ENCODE results near the gene LGALS3BP.

LGALS3BP gene

DNA sequence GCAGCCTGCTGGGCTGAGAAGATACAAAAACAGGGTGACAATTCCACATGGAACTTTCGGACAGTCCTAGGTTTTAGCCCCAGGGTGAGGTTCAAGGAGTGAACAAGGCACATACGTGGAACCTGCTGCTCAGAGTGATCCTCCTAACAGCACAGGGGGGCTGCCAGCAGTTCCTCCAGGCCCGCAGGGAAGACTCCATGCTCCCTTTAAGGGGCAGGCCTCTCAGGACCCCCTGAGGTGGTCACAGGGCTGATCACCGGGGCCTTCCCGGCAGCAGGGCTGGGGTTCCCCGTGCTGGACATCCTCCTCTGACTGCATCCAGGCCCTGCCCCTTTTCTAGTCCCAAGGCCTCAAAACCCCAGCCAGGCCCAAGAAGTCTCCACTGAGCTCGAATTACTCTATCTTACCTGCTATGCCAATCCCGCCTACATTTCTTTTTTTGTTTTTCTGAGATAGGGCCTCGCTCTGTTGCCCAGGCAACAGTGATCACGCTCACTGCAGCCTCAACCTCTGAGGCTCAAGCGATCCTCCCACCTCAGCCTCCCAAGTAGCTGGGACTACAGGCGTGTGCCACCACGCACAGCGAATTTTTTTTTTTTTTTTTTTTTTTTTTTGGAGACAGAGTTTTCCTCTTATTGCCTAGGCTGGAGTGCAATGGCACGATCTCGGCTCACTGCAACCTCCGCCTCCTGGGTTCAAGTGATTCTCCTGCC lies 19.5 kb upstream of the LGALS3BP start:
- Histone ChIP-seq H3K36me3 (ENCODE audit: insufficient read depth, low read length) (peaks cover 51% of the 10 kb centered on the region), H2AFZ (ENCODE audit: low read depth, low read length) (no peak overlapping the region), H3K4me1 (ENCODE audit: insufficient read depth, low read length) (no peaks in the 10 kb centered on the region), H3K27me3 (ENCODE audit: insufficient read depth, low read length) (no peaks in the 10 kb centered on the region), H3K9me3 (ENCODE audit: low read length) (peaks cover 3% of the 10 kb centered on the region), H3K4me3 (ENCODE audit: low read length) (no peak overlapping the region)

DNA sequence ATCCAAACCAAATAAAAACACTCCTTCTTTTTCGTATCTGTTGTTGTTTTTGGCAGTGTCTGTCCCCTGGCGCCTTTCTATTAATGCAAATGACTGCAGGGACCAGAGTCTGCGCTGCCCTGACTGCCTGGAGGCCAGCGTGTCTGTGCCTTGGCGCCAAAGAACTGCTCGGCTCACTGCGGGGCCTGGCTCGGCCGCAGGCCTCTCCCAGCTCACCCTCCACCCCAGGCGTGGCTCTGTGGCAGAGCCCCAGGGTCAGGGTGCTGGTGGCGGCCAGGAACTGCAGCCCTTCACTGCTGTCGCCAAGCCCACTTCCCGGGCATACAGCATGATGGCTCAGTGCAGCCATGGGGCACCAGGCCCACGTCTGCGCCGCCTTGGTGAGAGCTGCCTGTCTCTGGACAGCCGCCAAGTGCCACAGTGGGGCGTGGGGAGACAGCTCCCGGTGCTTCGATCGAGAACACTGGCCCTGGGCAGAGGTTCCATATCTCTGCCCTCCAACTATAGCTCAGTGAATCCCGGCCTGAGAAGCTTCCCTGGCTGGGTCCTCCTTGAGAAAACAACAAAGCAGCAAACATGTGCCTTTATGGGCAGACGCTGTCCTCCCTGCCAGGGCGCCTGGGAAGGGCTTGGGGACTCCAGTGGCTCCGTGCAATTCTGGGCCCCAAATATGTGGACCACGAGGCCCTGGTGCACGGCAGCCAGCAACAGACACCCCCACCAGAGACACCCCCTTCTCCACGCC lies 18.8 kb upstream of the LGALS3BP start:
- H3K36me3 ChIP-seq (ENCODE audit: insufficient read depth, low read length): peaks cover 58% of the 10 kb centered on the region

DNA sequence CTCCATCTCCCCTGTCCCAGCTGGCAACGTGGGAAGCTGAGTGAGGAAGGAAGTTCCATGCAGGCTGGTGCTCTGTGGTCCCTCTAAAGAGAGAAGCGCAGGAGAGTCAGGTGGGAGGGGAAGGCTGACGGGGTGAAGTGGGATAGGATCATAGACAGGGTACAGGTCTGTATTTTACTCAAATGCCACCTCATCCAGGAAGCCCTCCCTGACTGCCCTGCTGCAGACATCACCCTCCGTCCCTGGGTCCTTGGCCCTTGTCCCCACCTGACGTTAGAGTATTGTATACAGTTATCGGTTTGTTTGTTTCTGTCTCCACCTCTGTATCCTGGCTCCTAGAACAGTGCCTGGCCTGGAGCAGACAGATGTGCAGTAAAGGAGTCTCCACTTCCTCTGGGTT lies 18.2 kb upstream of the LGALS3BP start:
- Histone ChIP-seq H2AFZ (ENCODE audit: low read depth, low read length) (no peak overlapping the region), H3K9me3 (ENCODE audit: low read length) (peaks cover 7% of the 10 kb centered on the region), H3K27me3 (ENCODE audit: insufficient read depth, low read length) (no peaks in the 10 kb centered on the region), H3K4me3 (ENCODE audit: low read length) (no peak overlapping the region), H3K4me1 (ENCODE audit: insufficient read depth, low read length) (no peaks in the 10 kb centered on the region), H3K36me3 (ENCODE audit: insufficient read depth, low read length) (peaks cover 60% of the 10 kb centered on the region)

More for the DNA sequence above, 18.8 kb upstream of the LGALS3BP start:
- Histone ChIP-seq H3K4me3 (ENCODE audit: low read length) (no peak overlapping the region), H3K9me3 (ENCODE audit: low read length) (peaks cover 7% of the 10 kb centered on the region), H3K27me3 (ENCODE audit: insufficient read depth, low read length) (no peaks in the 10 kb centered on the region), H2AFZ (ENCODE audit: low read depth, low read length) (no peak overlapping the region), H3K4me1 (ENCODE audit: insufficient read depth, low read length) (no peaks in the 10 kb centered on the region)

DNA sequence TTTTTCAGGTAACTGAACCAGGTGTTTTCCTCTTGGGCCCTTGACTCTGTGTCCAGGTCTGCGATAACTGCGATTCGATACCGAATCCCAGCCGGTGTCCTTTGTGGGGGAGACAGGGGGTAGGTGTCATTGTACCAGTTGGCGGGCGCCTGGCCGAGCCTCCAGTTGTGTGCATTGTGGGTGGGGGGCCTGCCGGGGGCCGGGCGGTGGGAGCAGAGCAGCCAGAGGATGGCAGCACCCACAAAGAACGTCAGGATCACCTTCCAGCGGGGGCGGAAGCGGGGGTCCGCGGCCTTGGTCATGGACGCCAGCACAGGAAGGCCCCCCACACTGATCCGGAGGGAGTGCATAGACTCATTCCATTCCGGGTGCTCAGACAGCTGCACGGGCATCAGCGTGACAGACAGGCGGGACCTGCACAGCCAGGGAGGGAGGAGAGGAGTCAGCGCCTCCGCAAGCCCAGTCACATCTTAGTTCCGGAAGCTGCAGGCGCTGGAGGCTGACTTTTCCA lies 17.6 kb upstream of the LGALS3BP start:
- H3K4me3 ChIP-seq (ENCODE audit: low read length): no peak overlapping the region
- peaks cover 62% of the 10 kb centered on the region for H3K36me3 ChIP-seq (ENCODE audit: insufficient read depth, low read length)
- peaks cover 7% of the 10 kb centered on the region for H3K9me3 ChIP-seq (ENCODE audit: low read length)
- H2AFZ ChIP-seq (ENCODE audit: low read depth, low read length): no peak overlapping the region
- no peaks in the 10 kb centered on the region for H3K4me1 ChIP-seq (ENCODE audit: insufficient read depth, low read length)
- H3K27me3 ChIP-seq (ENCODE audit: insufficient read depth, low read length): no peaks in the 10 kb centered on the region

DNA sequence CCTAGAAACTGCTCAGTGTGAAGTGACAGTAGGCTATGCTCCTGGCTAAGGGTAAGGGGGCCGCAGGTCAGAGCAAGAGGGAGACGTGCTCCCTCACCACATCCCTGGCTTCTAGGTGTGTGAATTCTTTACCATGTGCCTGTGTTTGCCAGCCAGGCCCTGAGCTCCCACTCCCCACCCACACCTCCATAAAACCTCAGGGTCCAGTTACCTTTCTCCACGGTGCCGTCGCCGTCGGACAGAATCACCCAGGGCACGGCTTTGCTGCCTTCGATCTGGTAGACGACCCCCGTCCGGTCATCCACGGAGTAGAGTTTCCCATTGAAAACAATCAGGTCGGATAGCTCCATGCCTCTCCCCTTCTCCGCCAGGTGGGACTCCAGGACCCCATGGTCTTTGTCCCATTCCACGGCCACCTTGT lies 17.1 kb upstream of the LGALS3BP start:
- H2AFZ ChIP-seq (ENCODE audit: low read depth, low read length): no peak overlapping the region
- no peaks in the 10 kb centered on the region for H3K4me1 ChIP-seq (ENCODE audit: insufficient read depth, low read length)
- no peak overlapping the region for H3K4me3 ChIP-seq (ENCODE audit: low read length)
- peaks cover 7% of the 10 kb centered on the region for H3K9me3 ChIP-seq (ENCODE audit: low read length)
- peaks cover 61% of the 10 kb centered on the region for H3K36me3 ChIP-seq (ENCODE audit: insufficient read depth, low read length)
- no peaks in the 10 kb centered on the region for H3K27me3 ChIP-seq (ENCODE audit: insufficient read depth, low read length)

DNA sequence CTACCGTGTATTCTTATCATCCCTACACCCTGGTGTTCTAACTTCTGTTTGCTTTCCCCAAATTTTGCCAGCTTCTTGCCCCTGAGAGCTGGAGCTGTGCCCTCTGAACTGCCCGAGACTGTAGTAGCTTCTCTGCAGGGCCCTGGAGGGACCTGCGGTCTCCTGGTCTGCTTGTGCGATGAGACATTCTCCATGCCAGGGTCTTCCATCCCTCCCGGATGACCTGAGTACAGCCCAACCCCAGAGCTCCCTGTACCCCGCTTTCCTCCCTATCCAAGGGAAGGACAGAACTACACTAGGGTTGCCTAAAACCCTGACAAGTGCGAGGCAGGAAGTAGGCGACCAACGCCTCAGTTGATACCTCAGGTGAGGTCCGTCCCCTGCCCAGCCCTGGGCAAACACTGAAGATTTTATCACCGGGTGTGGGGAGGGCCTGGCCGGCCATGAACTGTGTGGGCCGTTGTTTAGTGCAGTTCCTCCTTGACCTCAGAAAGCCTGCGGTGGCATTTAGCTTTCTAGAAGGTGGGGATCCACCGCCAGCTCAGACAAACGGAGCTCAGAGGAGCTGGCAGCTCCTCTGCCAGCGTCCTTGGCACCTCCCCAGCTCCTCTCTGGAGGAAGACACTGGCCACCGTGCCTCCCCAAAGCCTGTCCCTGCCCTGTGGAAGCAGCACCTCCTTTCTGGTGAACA lies 16.2 kb upstream of the LGALS3BP start:
- Histone ChIP-seq H3K4me3 (ENCODE audit: low read length) (no peak overlapping the region), H3K9me3 (ENCODE audit: low read length) (peaks cover 7% of the 10 kb centered on the region), H3K36me3 (ENCODE audit: insufficient read depth, low read length) (peaks cover 70% of the 10 kb centered on the region), H2AFZ (ENCODE audit: low read depth, low read length) (no peak overlapping the region), H3K27me3 (ENCODE audit: insufficient read depth, low read length) (no peaks in the 10 kb centered on the region), H3K4me1 (ENCODE audit: insufficient read depth, low read length) (no peaks in the 10 kb centered on the region)

DNA sequence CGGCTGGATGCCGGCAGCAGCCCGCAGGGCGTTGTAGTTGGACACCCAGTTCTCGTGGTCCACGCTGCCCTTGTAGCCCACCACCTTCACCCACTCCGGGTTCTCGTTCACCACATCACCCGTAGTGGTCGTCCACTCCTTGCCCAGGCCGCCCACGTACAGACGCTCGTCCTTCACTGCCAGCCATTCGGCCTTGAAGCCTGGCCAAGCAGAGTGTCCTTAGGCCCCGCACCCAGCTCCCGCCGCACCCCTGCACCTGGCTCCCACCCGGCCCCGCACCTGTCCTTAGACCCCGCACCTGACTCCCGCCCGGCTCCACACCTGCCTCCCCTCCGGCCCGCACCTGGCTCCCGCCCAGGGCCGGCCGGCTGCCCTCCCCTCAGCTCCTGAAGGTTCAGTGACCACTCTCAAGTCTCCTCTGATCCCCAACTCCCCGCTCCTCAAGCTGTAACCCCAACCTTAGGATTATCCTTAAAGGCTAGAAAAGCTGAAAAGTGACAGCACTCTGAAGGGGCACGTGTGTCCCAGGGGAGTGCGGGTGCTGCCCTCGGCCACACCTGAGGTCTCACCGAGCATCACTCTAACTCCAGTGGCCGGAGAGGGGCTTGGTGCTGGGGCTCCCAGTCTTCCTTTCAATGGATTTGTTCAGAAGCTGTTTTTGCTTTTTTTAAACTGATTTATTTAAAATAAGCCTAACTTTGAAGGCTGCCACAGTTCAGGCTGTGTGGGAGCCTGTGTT lies 15.5 kb upstream of the LGALS3BP start:
- Histone ChIP-seq H2AFZ (ENCODE audit: low read depth, low read length) (no peak overlapping the region), H3K27me3 (ENCODE audit: insufficient read depth, low read length) (no peaks in the 10 kb centered on the region), H3K4me1 (ENCODE audit: insufficient read depth, low read length) (no peaks in the 10 kb centered on the region), H3K9me3 (ENCODE audit: low read length) (peaks cover 10% of the 10 kb centered on the region), H3K4me3 (ENCODE audit: low read length) (no peak overlapping the region), H3K36me3 (ENCODE audit: insufficient read depth, low read length) (peaks cover 73% of the 10 kb centered on the region)

DNA sequence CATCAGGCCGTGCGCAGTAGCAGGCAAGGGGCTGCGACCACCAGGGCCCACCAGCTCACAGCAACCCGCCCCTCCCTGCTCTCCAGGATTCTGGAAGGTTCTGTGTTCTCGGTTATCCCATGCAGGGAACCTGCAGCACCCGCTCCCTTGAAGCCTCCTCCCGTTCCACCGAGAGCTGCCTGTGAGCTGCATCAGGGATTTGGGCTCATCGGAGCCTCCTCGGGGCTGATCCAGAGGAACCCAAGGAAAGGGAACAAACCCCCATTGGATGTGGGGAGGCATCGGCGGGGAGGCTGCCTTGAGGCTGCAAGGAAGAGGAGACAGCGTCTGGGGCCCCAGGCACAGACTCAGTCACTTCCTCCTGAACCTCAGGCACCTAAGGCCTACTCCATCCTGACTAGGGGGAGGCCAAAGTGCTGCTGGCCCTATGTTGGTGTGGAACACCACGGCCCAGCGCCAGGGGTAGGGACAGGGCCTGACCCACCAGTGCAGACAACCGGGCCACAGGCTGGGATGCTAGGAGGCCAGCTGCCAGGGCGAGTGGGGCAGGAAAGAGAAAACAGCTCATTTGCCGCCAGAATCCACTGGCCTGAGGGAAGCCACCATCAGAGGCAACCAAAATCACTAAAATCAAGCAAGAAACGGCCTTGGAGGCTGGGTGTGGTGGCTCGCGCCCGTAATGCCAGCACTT lies 14.4 kb upstream of the LGALS3BP start:
- no peaks in the 10 kb centered on the region for H3K4me1 ChIP-seq (ENCODE audit: insufficient read depth, low read length)
- peaks cover 70% of the 10 kb centered on the region for H3K36me3 ChIP-seq (ENCODE audit: insufficient read depth, low read length)
- no peak overlapping the region for H2AFZ ChIP-seq (ENCODE audit: low read depth, low read length)
- no peak overlapping the region for H3K4me3 ChIP-seq (ENCODE audit: low read length)
- no peaks in the 10 kb centered on the region for H3K27me3 ChIP-seq (ENCODE audit: insufficient read depth, low read length)
- H3K9me3 ChIP-seq (ENCODE audit: low read length): peaks cover 10% of the 10 kb centered on the region

DNA sequence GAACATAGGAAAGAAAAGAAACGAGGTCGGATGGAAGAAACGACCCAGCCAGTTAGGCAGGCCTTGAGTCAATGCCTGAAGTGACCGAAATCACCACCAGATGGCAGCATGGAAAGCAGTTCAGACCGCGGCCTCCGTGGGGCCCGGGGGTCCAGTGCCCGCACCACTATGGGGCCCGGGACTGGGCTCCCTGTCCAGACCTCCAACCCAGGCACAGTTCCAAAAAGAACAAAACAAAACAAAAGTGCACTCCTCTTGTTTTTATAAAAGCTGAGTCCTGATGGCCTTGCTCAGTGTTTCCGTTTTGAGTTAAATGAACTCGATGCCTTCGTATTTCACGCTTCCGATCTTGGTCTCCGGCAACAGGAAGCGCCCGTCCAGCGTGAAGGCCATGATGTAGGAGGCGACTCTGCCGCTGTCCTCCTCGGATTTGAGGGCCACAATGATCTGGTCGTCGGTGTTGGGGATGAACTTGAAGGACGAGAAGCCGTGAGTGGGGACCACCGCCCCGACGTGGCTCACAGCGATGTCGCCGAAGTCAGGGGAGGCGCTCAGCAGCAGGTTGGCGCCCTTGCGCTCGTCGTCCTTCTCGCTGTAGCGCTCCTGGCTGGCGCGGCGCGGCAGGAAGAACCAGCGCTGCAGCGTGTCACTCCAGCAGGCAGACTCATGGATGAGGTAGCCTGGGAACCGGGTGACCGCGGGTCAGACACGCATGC lies 13.7 kb upstream of the LGALS3BP start:
- Histone ChIP-seq H3K27me3 (ENCODE audit: insufficient read depth, low read length) (no peaks in the 10 kb centered on the region), H3K9me3 (ENCODE audit: low read length) (peaks cover 10% of the 10 kb centered on the region), H3K4me1 (ENCODE audit: insufficient read depth, low read length) (no peaks in the 10 kb centered on the region), H2AFZ (ENCODE audit: low read depth, low read length) (no peak overlapping the region), H3K4me3 (ENCODE audit: low read length) (no peak overlapping the region), H3K36me3 (ENCODE audit: insufficient read depth, low read length) (peaks cover 68% of the 10 kb centered on the region)

DNA sequence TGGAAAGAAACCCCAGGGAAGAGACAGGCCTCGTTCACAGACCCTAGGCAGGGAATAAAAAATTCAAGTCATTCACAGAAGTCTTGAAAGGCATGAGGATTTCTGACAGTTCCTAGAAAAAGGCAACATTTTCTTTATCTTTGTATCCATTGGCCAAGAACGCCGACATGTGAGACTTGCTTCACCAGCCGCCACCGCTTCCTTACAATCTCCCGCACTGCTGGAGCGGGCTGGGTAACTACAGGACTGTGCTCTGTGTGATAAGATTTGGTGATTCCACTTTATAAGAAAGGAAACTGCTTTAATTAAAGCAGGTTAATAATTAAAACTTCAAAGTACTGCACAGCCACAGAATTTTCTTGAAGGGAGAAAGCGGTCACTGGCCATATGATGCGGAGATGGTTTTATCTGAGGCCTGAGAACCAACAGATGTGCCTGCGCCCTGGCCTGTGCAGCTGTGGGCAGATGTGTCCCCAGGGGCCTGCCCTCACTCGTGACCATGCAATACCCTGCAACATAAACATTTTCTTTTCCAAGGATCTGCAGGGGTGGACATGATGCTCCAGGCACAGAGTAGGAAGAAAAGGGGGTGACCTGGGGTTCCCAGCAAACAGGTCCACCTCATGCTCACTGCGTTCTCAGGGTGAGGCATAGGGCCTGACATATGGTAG lies 13.0 kb upstream of the LGALS3BP start:
- H3K4me3 ChIP-seq (ENCODE audit: low read length): no peak overlapping the region
- no peaks in the 10 kb centered on the region for H3K4me1 ChIP-seq (ENCODE audit: insufficient read depth, low read length)
- H3K36me3 ChIP-seq (ENCODE audit: insufficient read depth, low read length): peaks cover 61% of the 10 kb centered on the region
- peaks cover 10% of the 10 kb centered on the region for H3K9me3 ChIP-seq (ENCODE audit: low read length)
- H3K27me3 ChIP-seq (ENCODE audit: insufficient read depth, low read length): no peaks in the 10 kb centered on the region
- H2AFZ ChIP-seq (ENCODE audit: low read depth, low read length): no peak overlapping the region

DNA sequence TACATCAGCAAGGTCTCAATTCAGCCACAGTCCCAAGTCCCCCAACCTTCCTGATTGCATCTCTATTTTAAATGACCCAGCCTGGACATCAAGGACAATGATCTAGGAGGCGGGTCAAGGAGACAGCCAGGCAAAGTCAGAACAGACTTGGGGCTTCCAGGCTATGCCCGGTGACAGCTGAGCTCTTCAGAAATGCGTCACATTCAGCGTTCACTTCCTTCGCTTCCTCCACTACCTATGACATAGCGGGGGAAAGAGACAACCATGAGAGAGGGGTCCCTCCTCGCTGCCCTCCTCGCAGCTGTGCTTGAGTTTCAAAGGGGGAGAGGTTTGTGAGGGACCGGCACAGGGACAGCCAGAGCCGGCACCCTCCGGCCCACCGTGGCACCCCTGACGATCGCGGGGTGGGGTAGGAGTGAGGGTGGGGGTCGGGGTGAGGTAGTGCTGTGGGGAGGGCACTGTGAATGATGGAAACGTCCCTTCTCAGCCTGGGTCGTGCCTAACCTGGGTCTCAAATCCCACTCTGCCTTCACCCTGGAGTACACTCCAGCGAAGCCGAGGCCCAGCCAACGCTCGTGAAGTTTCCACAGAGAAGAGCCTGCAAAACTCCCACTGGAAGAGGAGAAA lies 12.3 kb upstream of the LGALS3BP start:
- Histone ChIP-seq H3K9me3 (ENCODE audit: low read length) (peaks cover 10% of the 10 kb centered on the region), H3K4me3 (ENCODE audit: low read length) (no peak overlapping the region), H3K4me1 (ENCODE audit: insufficient read depth, low read length) (peaks cover under 1% of the 10 kb centered on the region), H3K27me3 (ENCODE audit: insufficient read depth, low read length) (no peaks in the 10 kb centered on the region), H3K36me3 (ENCODE audit: insufficient read depth, low read length) (peaks cover 57% of the 10 kb centered on the region), H2AFZ (ENCODE audit: low read depth, low read length) (no peak overlapping the region)
